ENCODE results near the gene NFAT5. TPM values are rescaled to one million over a fixed set of nuclear protein-coding genes. Genes with fewer than 3 reads are reported as not detected.

The NFAT5 gene
- total and polyA plus RNA-seq, 9 of the 15 experiments (the other 6 are each of a cell fraction or from before 2014, with no cell fraction given) = 0.78 to 20.5 (median 12.4) TPM

DNA sequence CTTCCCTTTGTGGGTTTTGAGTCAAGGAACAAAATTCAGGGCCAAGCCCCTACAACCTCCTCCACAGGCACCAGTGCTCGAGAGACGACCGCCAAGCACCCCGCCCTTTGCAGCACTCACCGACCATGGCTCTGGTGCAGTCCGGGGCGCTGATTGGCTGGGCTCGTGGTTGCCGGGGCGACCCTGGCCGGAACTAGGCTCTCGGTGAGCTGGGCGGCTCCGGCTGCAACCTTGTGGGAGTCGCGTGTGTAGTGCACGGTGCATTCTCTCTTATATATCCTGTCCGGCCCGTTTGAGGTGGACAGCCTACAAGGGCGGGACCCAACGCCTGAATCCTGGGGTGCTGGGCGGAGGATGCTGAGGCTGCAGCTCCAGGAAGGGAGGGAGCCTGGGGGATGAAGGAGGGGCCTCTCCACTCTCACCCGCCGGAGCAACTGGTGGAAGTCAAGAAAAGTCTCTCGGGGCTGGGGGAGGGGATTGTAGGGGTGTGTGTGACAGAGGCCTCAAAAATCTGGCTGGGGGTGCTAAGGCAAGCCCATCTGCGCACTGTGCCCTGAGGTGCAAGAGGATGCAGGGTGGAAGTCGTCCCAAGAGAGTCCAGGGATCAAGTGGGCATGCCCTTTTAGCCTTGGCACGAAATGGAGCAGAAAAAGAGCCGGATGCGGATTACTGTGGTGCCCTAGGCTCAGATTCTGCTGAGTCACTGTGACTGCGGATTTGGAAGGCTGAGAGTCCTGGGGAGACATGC lies 160.7 kb downstream of the NFAT5 start, which contains the start of gene NQO1 (continued):
- TF ChIP-seq ZFP91 (CRISPR knock-in tag; IDR thresholded peaks at IDR 0.05) (no peak), TAF9B (IDR thresholded peaks at IDR 0.05; ENCODE audit: partially characterized antibody) (peak; percentile 72), CXXC5 (CRISPR knock-in tag; IDR thresholded peaks at IDR 0.05) (peak; percentile 53), CLOCK (CRISPR knock-in tag; IDR thresholded peaks at IDR 0.05; ENCODE audit: borderline replicate concordance) (no peak), TRIM25 (IDR thresholded peaks at IDR 0.05; ENCODE audit: borderline replicate concordance) (no peak), MTA1 (IDR thresholded peaks at IDR 0.05; ENCODE audit: borderline replicate concordance) (peak; percentile 56; the same call in 1 of the 2 replicates)
- TF ChIP-seq, protein P1, sequence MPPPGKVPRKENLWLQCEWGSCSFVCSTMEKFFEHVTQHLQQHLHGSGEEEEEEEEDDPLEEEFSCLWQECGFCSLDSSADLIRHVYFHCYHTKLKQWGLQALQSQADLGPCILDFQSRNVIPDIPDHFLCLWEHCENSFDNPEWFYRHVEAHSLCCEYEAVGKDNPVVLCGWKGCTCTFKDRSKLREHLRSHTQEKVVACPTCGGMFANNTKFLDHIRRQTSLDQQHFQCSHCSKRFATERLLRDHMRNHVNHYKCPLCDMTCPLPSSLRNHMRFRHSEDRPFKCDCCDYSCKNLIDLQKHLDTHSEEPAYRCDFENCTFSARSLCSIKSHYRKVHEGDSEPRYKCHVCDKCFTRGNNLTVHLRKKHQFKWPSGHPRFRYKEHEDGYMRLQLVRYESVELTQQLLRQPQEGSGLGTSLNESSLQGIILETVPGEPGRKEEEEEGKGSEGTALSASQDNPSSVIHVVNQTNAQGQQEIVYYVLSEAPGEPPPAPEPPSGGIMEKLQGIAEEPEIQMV (tag; conservative IDR thresholded peaks at IDR 0.05; ENCODE audit: low read depth) = no peak
- TF ChIP-seq, protein P2, sequence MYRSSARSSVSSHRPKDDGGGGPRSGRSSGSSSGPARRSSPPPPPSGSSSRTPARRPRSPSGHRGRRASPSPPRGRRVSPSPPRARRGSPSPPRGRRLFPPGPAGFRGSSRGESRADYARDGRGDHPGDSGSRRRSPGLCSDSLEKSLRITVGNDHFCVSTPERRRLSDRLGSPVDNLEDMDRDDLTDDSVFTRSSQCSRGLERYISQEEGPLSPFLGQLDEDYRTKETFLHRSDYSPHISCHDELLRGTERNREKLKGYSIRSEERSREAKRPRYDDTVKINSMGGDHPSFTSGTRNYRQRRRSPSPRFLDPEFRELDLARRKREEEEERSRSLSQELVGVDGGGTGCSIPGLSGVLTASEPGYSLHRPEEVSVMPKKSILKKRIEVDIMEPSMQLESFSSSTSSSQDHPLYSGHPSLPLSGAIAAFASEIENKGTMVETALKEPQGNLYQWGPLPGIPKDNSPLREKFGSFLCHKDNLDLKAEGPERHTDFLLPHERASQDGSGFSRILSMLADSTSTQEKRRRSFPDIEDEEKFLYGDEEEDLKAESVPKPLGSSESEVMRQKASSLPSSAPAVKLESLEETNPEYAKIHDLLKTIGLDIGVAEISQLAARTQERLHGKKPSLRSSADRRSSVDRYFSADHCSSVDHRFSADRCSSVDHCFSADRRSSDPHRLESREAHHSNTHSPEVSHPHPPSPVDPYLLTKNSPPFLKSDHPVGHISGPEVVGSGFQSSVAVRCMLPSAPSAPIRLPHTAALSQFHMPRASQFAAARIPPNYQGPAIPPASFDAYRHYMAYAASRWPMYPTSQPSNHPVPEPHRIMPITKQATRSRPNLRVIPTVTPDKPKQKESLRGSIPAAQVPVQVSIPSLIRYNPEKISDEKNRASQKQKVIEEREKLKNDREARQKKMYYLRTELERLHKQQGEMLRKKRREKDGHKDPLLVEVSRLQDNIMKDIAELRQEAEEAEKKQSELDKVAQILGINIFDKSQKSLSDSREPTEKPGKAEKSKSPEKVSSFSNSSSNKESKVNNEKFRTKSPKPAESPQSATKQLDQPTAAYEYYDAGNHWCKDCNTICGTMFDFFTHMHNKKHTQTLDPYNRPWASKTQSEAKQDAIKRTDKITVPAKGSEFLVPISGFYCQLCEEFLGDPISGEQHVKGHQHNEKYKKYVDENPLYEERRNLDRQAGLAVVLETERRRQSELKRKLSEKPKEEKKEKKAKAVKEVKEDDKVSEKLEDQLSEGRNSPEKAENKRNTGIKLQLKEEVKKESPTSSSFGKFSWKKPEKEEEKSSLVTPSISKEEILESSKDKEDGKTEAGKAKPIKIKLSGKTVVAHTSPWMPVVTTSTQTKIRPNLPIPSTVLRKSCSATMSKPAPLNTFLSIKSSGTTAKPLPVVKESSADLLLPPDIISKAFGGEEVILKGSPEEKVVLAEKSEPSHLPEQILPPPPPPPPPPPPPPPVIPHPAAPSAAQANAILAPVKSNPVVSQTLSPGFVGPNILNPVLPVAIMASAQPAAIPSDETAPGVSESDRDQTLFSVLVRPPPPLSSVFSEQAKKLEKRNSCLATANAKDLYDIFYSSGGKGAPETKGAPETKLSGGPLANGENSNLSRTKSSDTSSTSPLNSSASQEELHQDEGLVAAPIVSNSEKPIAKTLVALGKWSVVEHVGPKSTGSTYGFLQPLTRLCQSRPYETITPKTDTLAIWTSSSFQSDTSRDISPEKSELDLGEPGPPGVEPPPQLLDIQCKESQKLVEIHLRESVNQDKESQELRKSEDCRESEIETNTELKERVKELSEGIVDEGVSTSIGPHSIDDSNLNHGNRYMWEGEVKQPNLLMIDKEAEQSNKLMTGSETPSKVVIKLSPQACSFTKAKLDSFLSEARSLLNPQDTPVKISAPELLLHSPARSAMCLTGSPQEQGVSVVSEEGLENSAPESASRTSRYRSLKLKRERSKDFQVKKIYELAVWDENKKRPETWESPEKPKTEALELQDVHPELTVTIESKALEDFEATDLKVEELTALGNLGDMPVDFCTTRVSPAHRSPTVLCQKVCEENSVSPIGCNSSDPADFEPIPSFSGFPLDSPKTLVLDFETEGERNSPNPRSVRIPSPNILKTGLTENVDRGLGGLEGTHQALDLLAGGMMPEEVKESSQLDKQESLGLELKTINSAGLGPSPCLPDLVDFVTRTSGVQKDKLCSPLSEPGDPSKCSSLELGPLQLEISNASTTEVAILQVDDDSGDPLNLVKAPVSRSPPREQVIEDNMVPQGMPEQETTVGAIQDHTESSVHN (IDR thresholded peaks at IDR 0.05; ENCODE audit: borderline replicate concordance in 1 of 2, low read depth in 1 of 2) = peak in 1 of 2 experiments; percentile 62; a peak in 1 of 4 replicates

All from K562 (cell line).